Right ventricle myocardium inferior (tissue), 1 donor: ENCODE results near the gene RYR2. TPM values are rescaled to one million over a fixed set of nuclear protein-coding genes. Genes with fewer than 3 reads are reported as not detected.

Experiments
- ATAC-seq: fragments of 200-7000 bp; cut with Tn5 transposase; one replicate; pipeline ENCODE4 v1.9.1; 2020; ENCODE audit warnings: mild to moderate bottlenecking, moderate library complexity
- DNase-seq: peaks from one replicate; pipeline ENCODE4 v3.0.0; 2021; ENCODE audit errors: missing footprints
- intact Hi-C: fragments of 100-400 bp; cut with DNase I; formaldehyde crosslinking; loops from one replicate; pipeline ENCODE4 v1.11.0; 2022
- microRNA-seq: library from miRNA; unstranded; fragments of <30 nt; microRNA quantifications from one replicate; pipeline ENCODE4 v1.2.0, GENCODE V29; 2020
- total RNA-seq: library from RNA; stranded (reverse); fragmentation: NEBNext Ultra II Directional; extraction: Animal tissue kit (Norgen Biotek cat#: 25700); gene quantifications from one replicate; pipeline ENCODE4 v1.2.1, GENCODE V29; 2021
- donor health status: DM: no; HTN: yes; CAD: no; lungs with severe emphysema.

The RYR2 gene
- total RNA-seq, 1 donor from 2014 or later: 694 TPM

DNA sequence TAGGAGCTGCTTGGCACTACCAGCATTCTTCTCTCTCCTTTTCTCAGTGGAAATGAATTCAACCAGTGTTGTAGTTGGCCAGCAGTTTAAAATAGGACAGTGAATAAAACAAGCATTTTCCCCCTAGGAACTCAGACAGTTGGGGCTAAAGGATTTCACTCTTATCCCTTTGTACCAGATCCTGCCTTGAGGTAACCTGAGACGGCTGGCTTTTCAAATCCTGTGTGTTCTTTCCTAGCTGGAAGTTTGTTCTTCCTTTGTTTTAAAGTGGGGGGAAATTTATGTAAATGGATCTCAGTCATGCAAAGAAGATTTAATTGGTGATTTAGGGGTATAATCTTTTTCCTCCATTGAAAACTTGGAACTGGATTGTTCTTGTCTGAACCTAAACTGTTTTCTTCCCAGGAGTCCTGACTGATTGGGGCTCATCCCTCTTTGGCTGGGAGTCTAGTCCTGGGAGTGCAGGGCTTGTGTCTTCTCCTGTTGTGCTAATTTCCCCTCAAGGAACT lies 825.5 kb downstream of the RYR2 start:
- intact Hi-C loops: no loop called here
- DNase-seq: no peak

DNA sequence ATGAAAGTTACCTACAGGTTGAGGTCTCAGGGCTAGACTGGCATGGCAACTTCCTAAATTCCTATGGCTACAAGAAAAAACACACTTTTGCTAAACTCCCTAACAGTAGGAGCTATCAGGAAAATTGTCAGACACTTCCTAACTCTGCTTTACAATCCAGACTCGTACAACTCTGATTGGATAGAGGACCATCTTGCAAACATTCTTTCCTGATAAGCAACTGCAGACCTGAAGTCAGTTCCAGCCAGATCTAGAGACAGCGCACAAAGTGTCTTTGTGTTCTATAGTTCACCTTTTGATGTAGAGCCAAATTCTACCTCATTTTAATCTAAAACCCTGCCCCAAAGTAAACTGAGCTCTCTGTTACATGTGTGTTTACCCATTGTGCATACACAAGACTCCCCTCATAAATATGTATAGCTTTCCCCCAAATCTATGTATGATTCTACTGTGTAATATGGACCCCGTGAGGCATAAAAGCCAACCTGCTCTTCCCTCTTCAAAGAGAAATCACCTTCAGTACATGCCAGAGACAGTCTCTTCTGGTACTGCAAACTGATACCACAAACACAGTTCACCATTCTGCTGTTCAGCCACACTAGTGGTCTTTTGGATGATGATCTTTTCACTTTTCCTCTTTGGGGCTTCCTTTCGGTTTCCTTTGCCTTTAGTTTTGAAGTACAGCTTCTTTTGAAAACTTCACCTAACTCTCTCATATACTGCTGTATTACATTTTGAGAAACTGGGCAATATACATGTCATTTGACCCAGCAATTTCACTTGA lies 827.0 kb downstream of the RYR2 start:
- intact Hi-C loops: no loop called here
- no peak for DNase-seq
- no peak for ATAC-seq

More for the DNA sequence above, 825.5 kb downstream of the RYR2 start:
- ATAC-seq: no peak

DNA sequence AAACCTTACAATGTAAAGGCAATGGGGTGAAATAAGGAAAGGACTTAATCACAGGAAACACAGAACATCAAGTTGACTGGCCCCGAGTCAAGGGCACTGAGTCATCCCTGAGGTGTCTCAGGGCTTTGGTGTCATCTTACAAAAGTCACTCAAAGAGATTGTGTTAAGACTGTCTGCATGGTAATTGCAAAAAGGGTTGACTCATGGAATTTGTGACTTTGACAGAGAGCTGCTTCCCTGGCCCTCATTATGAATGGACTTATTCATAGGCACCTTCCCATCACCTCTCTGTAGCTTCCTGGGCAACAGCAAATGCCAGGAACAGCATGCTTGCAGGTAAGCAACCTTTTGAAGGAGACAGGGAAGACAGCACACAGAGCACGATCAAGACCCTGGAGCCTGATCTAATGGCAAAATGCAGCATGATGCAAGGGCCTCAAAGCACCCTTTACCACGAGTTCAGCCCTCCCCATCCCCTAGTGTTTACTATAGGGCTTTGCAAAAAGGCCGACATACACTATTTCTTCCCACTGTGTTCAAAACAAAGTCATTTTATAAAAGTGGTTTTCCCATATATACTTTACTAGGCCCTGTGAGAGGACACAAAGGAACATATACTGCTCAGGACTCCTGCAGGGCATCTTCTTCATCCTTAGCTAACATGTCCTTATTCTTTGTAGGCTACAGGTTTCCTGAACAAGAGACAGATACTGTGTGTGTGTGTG lies 831.7 kb downstream of the RYR2 start:
- intact Hi-C loops: no loop called here
- ATAC-seq: no peak

DNA sequence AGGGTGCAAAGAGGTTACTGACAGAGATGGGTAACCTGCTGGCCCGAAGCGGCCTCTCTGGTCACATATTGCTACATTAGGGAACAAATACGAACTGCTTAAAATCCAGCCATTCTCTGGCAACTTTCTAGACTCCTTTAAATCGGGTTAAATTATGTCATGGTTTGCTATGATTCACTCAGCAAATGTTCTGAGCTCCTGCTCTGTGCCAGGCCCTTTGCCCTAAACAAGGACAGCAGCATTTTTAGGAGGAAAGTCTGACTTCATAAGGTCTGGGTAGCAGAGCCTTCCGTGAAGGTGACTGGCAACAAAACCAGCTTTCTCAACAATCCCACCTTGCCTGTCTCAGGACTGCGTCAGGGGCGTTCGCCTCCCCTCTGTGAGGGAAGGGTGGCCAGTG lies 833.3 kb downstream of the RYR2 start:
- ATAC-seq: no peak
- no peak for DNase-seq
- intact Hi-C loops: no loop called here

More for the DNA sequence above, 831.7 kb downstream of the RYR2 start:
- DNase-seq: no peak

DNA sequence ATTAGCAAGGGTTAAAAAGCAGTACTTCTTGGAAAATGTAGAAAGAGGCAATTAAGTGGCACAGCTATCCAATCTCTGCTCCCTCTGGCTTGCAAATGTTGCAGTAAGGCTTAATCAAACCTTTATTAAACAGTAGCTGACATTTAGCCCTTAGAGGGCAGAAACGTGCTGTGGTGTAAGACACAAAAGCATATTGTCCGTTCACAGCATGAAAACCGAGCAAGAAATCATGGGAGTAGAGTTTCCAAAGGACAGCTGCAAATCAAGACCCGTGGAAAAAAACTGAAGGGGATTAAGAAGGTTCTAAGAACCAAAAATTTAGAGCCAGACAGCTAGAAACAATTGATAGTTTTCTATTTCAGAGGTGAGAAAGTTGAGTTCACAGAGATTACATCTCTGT lies 835.6 kb downstream of the RYR2 start:
- ATAC-seq (no peak), DNase-seq (no peak)
- intact Hi-C loops: no loop called here

DNA sequence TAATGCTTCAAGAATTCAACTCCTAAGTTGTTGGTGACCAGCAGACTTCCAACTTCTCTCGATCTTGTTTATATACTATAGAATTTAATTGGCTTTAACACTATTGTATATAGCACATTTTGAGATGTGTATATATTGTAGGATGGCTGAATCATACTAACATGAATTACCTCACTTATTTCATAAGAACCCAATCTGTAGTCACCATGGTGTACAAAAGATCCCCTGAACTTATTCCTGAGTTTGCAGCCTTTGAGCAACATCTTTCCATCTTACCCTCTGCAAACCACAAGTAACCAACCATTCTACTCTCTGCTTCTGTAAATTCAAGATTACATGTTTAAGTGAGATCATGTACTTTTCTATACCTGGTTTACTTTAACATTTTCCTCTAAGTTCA lies 836.4 kb downstream of the RYR2 start:
- intact Hi-C loops: no loop called here
- DNase-seq (no peak), ATAC-seq (no peak)

DNA sequence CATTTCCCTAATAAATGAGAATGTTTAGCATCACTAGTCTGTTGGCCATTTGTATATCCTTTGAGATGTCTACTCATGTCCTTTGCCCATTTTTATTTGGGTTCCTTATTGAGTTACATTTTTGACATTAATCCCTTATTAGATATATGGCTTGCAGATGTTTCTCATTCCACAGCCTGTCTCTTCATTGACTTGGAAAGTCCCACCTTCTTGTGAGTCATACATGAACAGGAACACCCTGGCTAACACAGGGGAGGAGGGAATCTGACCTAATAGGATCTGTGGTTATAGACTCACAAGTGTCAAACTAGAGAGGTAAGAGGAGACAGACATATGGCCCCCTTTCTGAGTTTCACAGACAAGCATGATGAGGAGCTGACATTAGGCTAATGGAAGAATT lies 837.2 kb downstream of the RYR2 start:
- DNase-seq (no peak), ATAC-seq (no peak)
- intact Hi-C loops: no loop called here

Small RNAs within 50 kb of the gene (microRNA-seq; reads per million reads assigned to microRNA genes)
- gene MIR4428: 1.1 reads per million

Other genes with a start within 250 kb of the RYR2 start
- gene MTR, start 246.9 kb upstream of the RYR2 start, total RNA-seq: 49.0 TPM
- gene MT1HL1, start 37.7 kb upstream of the RYR2 start, total RNA-seq: not detected